Measurements from ENCODE around the gene OR6S1.
A peak's percentile ranks its signal among the peaks of the same experiment; 100 is the strongest.

- TF ChIP-seq CTCF (IDR thresholded peaks at IDR 0.05), result no peak
- TF ChIP-seq POLR2AphosphoS5 (IDR thresholded peaks at IDR 0.05), result peak; percentile 63
Observed at GRCh38 chr14:20681348-20682126, 40.0 kb upstream of the OR6S1 start.
